ENCODE measurements around the gene VASH1. TPM values are rescaled to one million over a fixed set of nuclear protein-coding genes. Genes with fewer than 3 reads are reported as not detected.

VASH1 gene
- total RNA-seq, 1 donor from 2014 or later, result 19.5 TPM

- Mint-ChIP-seq H3K4me3 (ENCODE audit: unreplicated experiment) (peak overlapping the region; percentile 93), H3K36me3 (ENCODE audit: unreplicated experiment) (peaks cover 14% of the 10 kb centered on the region), H3K4me1 (ENCODE audit: unreplicated experiment) (peaks cover 19% of the 10 kb centered on the region), H3K27ac (ENCODE audit: unreplicated experiment) (peak overlapping the region; percentile 70), H3K27me3 (ENCODE audit: unreplicated experiment) (no peaks in the 10 kb centered on the region), H3K9me3 (ENCODE audit: unreplicated experiment) (no peaks in the 10 kb centered on the region)
- DNase-seq (ENCODE audit: extremely low spot score, unreplicated experiment), result no peak
- TF ChIP-seq CTCF (IDR thresholded peaks at IDR 0.05), result no peak
Observed at GRCh38 chr14:76810525-76810924, 49.3 kb downstream of the VASH1 start.

- peaks cover 14% of the 10 kb centered on the region for H3K36me3 Mint-ChIP-seq (ENCODE audit: unreplicated experiment)
- TF ChIP-seq CTCF (IDR thresholded peaks at IDR 0.05), result peak; percentile 65
- no peak for DNase-seq (ENCODE audit: extremely low spot score, unreplicated experiment)
- H3K4me1 Mint-ChIP-seq (ENCODE audit: unreplicated experiment), result peaks cover 19% of the 10 kb centered on the region
- no peaks in the 10 kb centered on the region for H3K9me3 Mint-ChIP-seq (ENCODE audit: unreplicated experiment)
- H3K27me3 Mint-ChIP-seq (ENCODE audit: unreplicated experiment), result no peaks in the 10 kb centered on the region
- H3K4me3 Mint-ChIP-seq (ENCODE audit: unreplicated experiment), result peak overlapping the region; percentile 93
- H3K27ac Mint-ChIP-seq (ENCODE audit: unreplicated experiment), result peak overlapping the region; percentile 70
Observed at GRCh38 chr14:76810953-76811400, 49.7 kb downstream of the VASH1 start.

GRCh38 chr14:76811561-76811960 lies 50.3 kb downstream of the VASH1 start:
- Mint-ChIP-seq H3K27ac (ENCODE audit: unreplicated experiment) (peak overlapping the region; percentile 73), H3K4me1 (ENCODE audit: unreplicated experiment) (peaks cover 19% of the 10 kb centered on the region), H3K27me3 (ENCODE audit: unreplicated experiment) (no peaks in the 10 kb centered on the region), H3K4me3 (ENCODE audit: unreplicated experiment) (peak overlapping the region; percentile 93), H3K9me3 (ENCODE audit: unreplicated experiment) (no peaks in the 10 kb centered on the region), H3K36me3 (ENCODE audit: unreplicated experiment) (peaks cover 14% of the 10 kb centered on the region)
- no peak for TF ChIP-seq CTCF (IDR thresholded peaks at IDR 0.05)
- DNase-seq (ENCODE audit: extremely low spot score, unreplicated experiment), result no peak

GRCh38 chr14:76812093-76812421 lies 50.8 kb downstream of the VASH1 start:
- Mint-ChIP-seq H3K27ac (ENCODE audit: unreplicated experiment) (peak overlapping the region; percentile 73), H3K4me3 (ENCODE audit: unreplicated experiment) (peak overlapping the region; percentile 93), H3K36me3 (ENCODE audit: unreplicated experiment) (peaks cover 11% of the 10 kb centered on the region), H3K4me1 (ENCODE audit: unreplicated experiment) (peaks cover 19% of the 10 kb centered on the region), H3K9me3 (ENCODE audit: unreplicated experiment) (no peaks in the 10 kb centered on the region), H3K27me3 (ENCODE audit: unreplicated experiment) (no peaks in the 10 kb centered on the region)
- no peak for TF ChIP-seq CTCF (IDR thresholded peaks at IDR 0.05)
- no peak for DNase-seq (ENCODE audit: extremely low spot score, unreplicated experiment)

- H3K4me1 Mint-ChIP-seq (ENCODE audit: unreplicated experiment), result peaks cover 19% of the 10 kb centered on the region
- DNase-seq (ENCODE audit: extremely low spot score, unreplicated experiment), result peak; percentile 98
- peaks cover 10% of the 10 kb centered on the region for H3K36me3 Mint-ChIP-seq (ENCODE audit: unreplicated experiment)
- no peaks in the 10 kb centered on the region for H3K9me3 Mint-ChIP-seq (ENCODE audit: unreplicated experiment)
- H3K4me3 Mint-ChIP-seq (ENCODE audit: unreplicated experiment), result peak within 1 kb of the TSS; percentile 93
- peak within 1 kb of the TSS; percentile 76 for H3K27ac Mint-ChIP-seq (ENCODE audit: unreplicated experiment)
- no peak for TF ChIP-seq CTCF (IDR thresholded peaks at IDR 0.05)
- H3K27me3 Mint-ChIP-seq (ENCODE audit: unreplicated experiment), result no peaks in the 10 kb centered on the region
Observed at GRCh38 chr14:76812422-76813383, 51.4 kb downstream of the VASH1 start, which contains the start of gene ANGEL1. Gene ANGEL1 (minus strand): TSS chr14:76812882. CDS start chr14:76812827, 55 bp downstream.
